A549 (cell line): ENCODE results near the gene WNT7B. TPM values are rescaled to one million over a fixed set of nuclear protein-coding genes. Genes with fewer than 3 reads are reported as not detected.

Experiments used
- ATAC-seq, 2 experiments: fragments of 200-7000 bp in 1 of 2; fragments of >200 bp in 1 of 2; cut with Nextera tagmentation in 1 of 2; cut with Tn5 transposase in 1 of 2; 3 replicates each; pipeline versions ENCODE4 v1.8.0 to v1.9.1; 2018 to 2020; ENCODE audit warnings: mild to moderate bottlenecking in 1 of 2, moderate library complexity in 1 of 2
- CTCF ChIA-PET: fragments of 300-600 bp; sonication (Branson Sonifier 250); formaldehyde crosslinking; extraction: SDS; loops from one replicate; lab custom pipeline; 2021; ENCODE audit warnings: antibody characterized with exemption, inconsistent platforms; lab: Yijun Ruan, JAX
- POLR2A ChIA-PET: fragments of 350-600 bp; formaldehyde crosslinking; extraction: SDS; loops from one replicate; lab custom pipeline; 2021; ENCODE audit warnings: antibody characterized with exemption, inconsistent platforms; lab: Yijun Ruan, JAX
- DNase-seq, 2 experiments: peaks; one replicate each; pipeline versions ENCODE4 v3.0.0 to v3.0.0-alpha.2; 2011 to 2016; ENCODE audit warnings: low read depth in 1 of 2, low spot score in 1 of 2
- FAIRE-seq: peaks from 2 replicates; lab custom pipeline; 2011; peaks lifted over from hg19 to GRCh38; lab: Jason Lieb, UNC
- H3K27ac ChIP-seq, 2 experiments: fragments of >200 bp; sonication (Bioruptor Twin); formaldehyde crosslinking; 3 replicates each; pipeline ENCODE4 v1.5.1; 2016 to 2017
- H3K4me1 ChIP-seq: fragments of >200 bp; sonication (Bioruptor Twin); formaldehyde crosslinking; 3 replicates; pipeline ENCODE4 v1.6.1; 2016
- H3K4me2 ChIP-seq: fragments of >200 bp; sonication (Bioruptor Twin); formaldehyde crosslinking; 3 replicates; pipeline ENCODE4 v1.6.1; 2016
- H3K4me3 ChIP-seq: fragments of >200 bp; sonication (Bioruptor Twin); formaldehyde crosslinking; 3 replicates; pipeline ENCODE4 v1.5.1; 2016
- H3K9me3 ChIP-seq: fragments of >200 bp; sonication (Bioruptor Twin); formaldehyde crosslinking; 3 replicates; pipeline ENCODE4 v1.6.1; 2016
- ATOH8 ChIP-seq: fragments of 250-450 bp; sonication (Bioruptor Pico); IDR thresholded peaks from 2 replicates; pipeline ENCODE4 v1.5.0; 2020; ENCODE audit warnings: low read depth, mild to moderate bottlenecking, moderate library complexity
- BCL3 ChIP-seq: fragments of >200 bp; sonication (Bioruptor Twin); formaldehyde crosslinking; IDR thresholded peaks from 3 replicates; pipeline ENCODE4 v1.6.1; 2016
- BHLHE40 ChIP-seq: IDR thresholded peaks from 2 replicates; pipeline ENCODE4 v1.6.1; 2012; ENCODE audit warnings: low read depth, low read length, inconsistent platforms
- CBX8 ChIP-seq: fragments of 200-600 bp; sonication (generic); IDR thresholded peaks from 2 replicates; pipeline ENCODE4 v1.6.1; 2016
- EP300 ChIP-seq, 2 experiments: fragments of >200 bp; sonication (Bioruptor Twin); formaldehyde crosslinking; IDR thresholded peaks; 2 replicates in 1 of 2; 3 replicates in 1 of 2; pipeline ENCODE4 v1.6.1; 2016 to 2017
- ESRRA ChIP-seq: fragments of 150-350 bp; IDR thresholded peaks from 2 replicates; pipeline ENCODE4 v1.6.1; 2014; ENCODE audit warnings: mild to moderate bottlenecking, low read length, borderline replicate concordance
- FOSB ChIP-seq: fragments of 250-450 bp; sonication (Bioruptor Pico); IDR thresholded peaks from 2 replicates; pipeline ENCODE4 v1.5.0; 2020; ENCODE audit warnings: mild to moderate bottlenecking, moderate library complexity
- HOXA7 ChIP-seq: fragments of 250-450 bp; sonication (Bioruptor Pico); IDR thresholded peaks from 2 replicates; pipeline ENCODE4 v1.5.0; 2020; ENCODE audit warnings: mild to moderate bottlenecking, moderate library complexity
- KDM1A ChIP-seq: fragments of 200-600 bp; sonication (generic); IDR thresholded peaks from 2 replicates; pipeline ENCODE4 v1.6.1; 2016; ENCODE audit warnings: low read depth, mild to moderate bottlenecking
- MAFK ChIP-seq: fragments of 450-650 bp; IDR thresholded peaks from 2 replicates; pipeline ENCODE4 v1.6.1; 2014; ENCODE audit not compliant: partially characterized antibody
- NFE2L2 ChIP-seq: fragments of 150-350 bp; conservative IDR thresholded peaks from 2 replicates; pipeline ENCODE4 v1.6.1; 2014; ENCODE audit warnings: low read length
- PBX3 ChIP-seq: IDR thresholded peaks from 2 replicates; pipeline ENCODE4 v1.6.1; 2012
- PHF8 ChIP-seq: fragments of 200-600 bp; sonication (generic); IDR thresholded peaks from 2 replicates; pipeline ENCODE4 v1.6.1; 2016; ENCODE audit warnings: low read depth, mild to moderate bottlenecking, antibody characterized with exemption, moderate library complexity, borderline replicate concordance
- RCOR1 ChIP-seq: fragments of 150-350 bp; IDR thresholded peaks from 2 replicates; pipeline ENCODE4 v1.6.1; 2014; ENCODE audit warnings: antibody characterized with exemption, low read length, low read depth
- RNF2 ChIP-seq: fragments of 200-600 bp; sonication (generic); IDR thresholded peaks from 2 replicates; pipeline ENCODE4 v1.6.1; 2016; ENCODE audit warnings: low read depth, mild to moderate bottlenecking, antibody characterized with exemption, moderate library complexity, borderline replicate concordance
- SMC3 ChIP-seq: fragments of >200 bp; sonication (Bioruptor Twin); formaldehyde crosslinking; IDR thresholded peaks from 3 replicates; pipeline ENCODE4 v1.6.1; 2018; ENCODE audit warnings: inconsistent platforms
- ZNF302 ChIP-seq: fragments of 250-450 bp; sonication (Bioruptor Pico); IDR thresholded peaks from 2 replicates; pipeline ENCODE4 v1.9.0; 2021; ENCODE audit warnings: inconsistent platforms, mild to moderate bottlenecking, moderate library complexity
- WGBS: methylation state at CpG from one replicate; pipeline ENCODE4 v1.1.6; 2017; ENCODE audit errors: missing lambda C conversion rate; 5-methylcytosine and 5-hydroxymethylcytosine counted together
- polyA plus RNA-seq, 4 experiments: library from polyadenylated mRNA; depleted of rRNA in 3 of 4; stranded (reverse); fragments of >200 nt; fragmentation: RNase III in 1 of 4; extraction: RNeasy Plus Mini Kit Qiagen cat#74134 plus additional on column Dnase treatment in 1 of 4; gene quantifications; 2 replicates in 3 of 4; 3 replicates in 1 of 4; pipeline ENCODE4 v1.2.3, GENCODE V29; 2011 to 2017
- TF ChIP-seq, protein P1 (sequence below): fragments of 250-450 bp; sonication (Bioruptor Pico); IDR thresholded peaks from 2 replicates; pipeline ENCODE4 v1.5.0; 2021; ENCODE audit warnings: mild to moderate bottlenecking, moderate library complexity, borderline replicate concordance
- TF ChIP-seq, protein P2 (sequence below): fragments of >200 bp; sonication (Bioruptor Twin); formaldehyde crosslinking; IDR thresholded peaks from 2 replicates; pipeline ENCODE4 v1.6.1; 2016
- TF ChIP-seq, protein P3 (sequence below): IDR thresholded peaks from 2 replicates; pipeline ENCODE4 v1.6.1; 2012

Gene WNT7B
- polyA plus RNA-seq, 2 of the 4 experiments (the other 2 are of a cell fraction), result 16.9 to 80.8 TPM

DNA sequence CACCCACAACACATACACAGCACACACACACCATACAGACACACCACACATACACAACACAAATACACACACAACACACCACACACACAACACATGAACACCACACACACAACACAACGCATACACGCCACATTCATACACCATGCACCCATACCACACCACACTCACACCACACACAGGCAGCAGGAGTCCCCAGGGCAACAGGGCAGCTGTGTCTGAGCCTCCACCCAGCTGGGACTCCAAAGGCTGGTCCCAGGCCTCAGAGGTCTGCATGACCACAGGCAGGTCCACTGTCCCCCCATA, 3.3 kb upstream of the WNT7B start (continued):
- no peak for TF ChIP-seq BCL3
- no peak for TF ChIP-seq ATOH8 (CRISPR knock-in tag)
- TF ChIP-seq ESRRA, result no peak
- no peak for TF ChIP-seq ZNF302
- TF ChIP-seq HOXA7 (CRISPR knock-in tag), result no peak
- TF ChIP-seq, protein P1, sequence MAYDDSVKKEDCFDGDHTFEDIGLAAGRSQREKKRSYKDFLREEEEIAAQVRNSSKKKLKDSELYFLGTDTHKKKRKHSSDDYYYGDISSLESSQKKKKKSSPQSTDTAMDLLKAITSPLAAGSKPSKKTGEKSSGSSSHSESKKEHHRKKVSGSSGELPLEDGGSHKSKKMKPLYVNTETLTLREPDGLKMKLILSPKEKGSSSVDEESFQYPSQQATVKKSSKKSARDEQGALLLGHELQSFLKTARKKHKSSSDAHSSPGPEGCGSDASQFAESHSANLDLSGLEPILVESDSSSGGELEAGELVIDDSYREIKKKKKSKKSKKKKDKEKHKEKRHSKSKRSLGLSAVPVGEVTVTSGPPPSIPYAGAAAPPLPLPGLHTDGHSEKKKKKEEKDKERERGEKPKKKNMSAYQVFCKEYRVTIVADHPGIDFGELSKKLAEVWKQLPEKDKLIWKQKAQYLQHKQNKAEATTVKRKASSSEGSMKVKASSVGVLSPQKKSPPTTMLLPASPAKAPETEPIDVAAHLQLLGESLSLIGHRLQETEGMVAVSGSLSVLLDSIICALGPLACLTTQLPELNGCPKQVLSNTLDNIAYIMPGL (CRISPR knock-in tag), result no peak
- TF ChIP-seq PHF8, result no peak
- no peak for TF ChIP-seq PBX3
- no peak for TF ChIP-seq KDM1A
- no peak for TF ChIP-seq MAFK

DNA sequence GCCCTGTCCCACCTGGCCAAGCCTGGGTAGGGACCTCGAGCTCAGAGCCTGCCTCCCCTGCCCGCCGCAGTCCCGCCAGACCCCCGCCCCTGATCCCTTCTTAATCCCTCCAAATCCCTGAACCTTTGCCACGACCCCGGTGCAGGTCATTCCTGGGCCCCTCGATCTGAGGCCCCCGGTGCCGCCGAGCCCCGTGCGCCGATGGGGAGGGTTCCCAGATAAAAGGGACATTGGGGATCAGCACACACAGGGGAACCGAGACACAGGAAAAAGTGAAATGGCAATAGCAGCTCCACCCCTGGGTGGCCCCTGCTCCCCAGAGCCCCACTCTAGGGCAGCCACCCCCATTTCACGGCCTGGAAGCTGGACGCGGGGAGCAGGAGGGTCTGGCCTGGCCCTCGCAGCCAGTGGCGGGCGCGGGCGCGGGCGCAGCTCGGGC, 1.3 kb upstream of the WNT7B start:
- FAIRE-seq, result no peak
- H3K4me1 ChIP-seq, result peaks cover 24% of the 10 kb centered on the region
- H3K4me3 ChIP-seq, result peak overlapping the region; percentile 68; the same call in 2 of the 3 replicates
- TF ChIP-seq EP300 (IDR thresholded peaks at IDR 0.05) (no peak), SMC3 (peak; percentile 88; the same call in 1 of the 3 replicates), PBX3 (no peak), RCOR1 (no peak)
- POLR2A ChIA-PET, result interaction anchor here (0.5 kb wide), 1 partner anchor 434 kb away, joined by 4 read pairs; no protein-coding TSS in a partner anchor
- WGBS, result 62% methylated on average over 5 of the region's 26 CpGs
- ATAC-seq, result no peak
- H3K9me3 ChIP-seq, result no peaks in the 10 kb centered on the region
- DNase-seq, result no peak
- CTCF ChIA-PET, result interaction anchor here (0.9 to 1.0 kb wide), 2 partner anchors 134 to 290 kb away, joined by 3 read pairs; no protein-coding TSS in a partner anchor
- H3K4me2 ChIP-seq, result peak overlapping the region; percentile 100
- H3K27ac ChIP-seq, result peak overlapping the region; percentile 97 to 99

GRCh38 chr22:45977551-45978274, 751 bp upstream of the WNT7B start:
- ATAC-seq, result peak; percentile 32 to 36; a peak in 5 of 6 replicates
- TF ChIP-seq, protein P2, sequence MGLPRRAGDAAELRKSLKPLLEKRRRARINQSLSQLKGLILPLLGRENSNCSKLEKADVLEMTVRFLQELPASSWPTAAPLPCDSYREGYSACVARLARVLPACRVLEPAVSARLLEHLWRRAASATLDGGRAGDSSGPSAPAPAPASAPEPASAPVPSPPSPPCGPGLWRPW, result no peak
- no peak for TF ChIP-seq ZNF302
- no peak for TF ChIP-seq CBX8
- TF ChIP-seq PHF8, result no peak
- TF ChIP-seq BHLHE40, result no peak
- TF ChIP-seq, protein P1 (CRISPR knock-in tag), result no peak
- TF ChIP-seq NFE2L2, result no peak
- TF ChIP-seq RCOR1, result no peak
- no peak for TF ChIP-seq RNF2
- TF ChIP-seq HOXA7 (CRISPR knock-in tag), result no peak
- TF ChIP-seq, protein P3, sequence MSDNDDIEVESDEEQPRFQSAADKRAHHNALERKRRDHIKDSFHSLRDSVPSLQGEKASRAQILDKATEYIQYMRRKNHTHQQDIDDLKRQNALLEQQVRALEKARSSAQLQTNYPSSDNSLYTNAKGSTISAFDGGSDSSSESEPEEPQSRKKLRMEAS, result no peak
- TF ChIP-seq FOSB (CRISPR knock-in tag), result no peak

More at GRCh38 chr22:45977551-45978274, 751 bp upstream of the WNT7B start:
- H3K9me3 ChIP-seq, result no peaks in the 10 kb centered on the region
- peak overlapping the region; percentile 100 for H3K4me2 ChIP-seq
- WGBS, result 17% methylated on average over 2 of the region's 29 CpGs
- ChIA-PET POLR2A (interaction anchor here (0.5 to 0.7 kb wide), 7 partner anchors 101 to 434 kb away, joined by 3 to 9 read pairs (median 4); no protein-coding TSS in a partner anchor), CTCF (interaction anchor here (0.9 to 1.0 kb wide), 2 partner anchors 134 to 289 kb away, joined by 3 read pairs; no protein-coding TSS in a partner anchor)
- peak overlapping the region; percentile 97 to 99 for H3K27ac ChIP-seq
- peak overlapping the region; percentile 99; the same call in 2 of the 3 replicates for H3K4me3 ChIP-seq
- DNase-seq (peak in 1 of 2 experiments; percentile 54), FAIRE-seq (no peak)
- peaks cover 30% of the 10 kb centered on the region for H3K4me1 ChIP-seq
